HG02642 (cell line): ENCODE results near the gene TTC22.
A peak's percentile ranks its signal among the peaks of the same experiment; 100 is the strongest.
"Not testable (repeated sequence)": the region's sequence is repeated elsewhere in the genome, so short reads cannot be mapped to it uniquely, and the experiment has no call there.

Source experiments
- ATAC-seq: cut with Tn5 transposase; IDR thresholded peaks from one replicate; pipeline ENCODE4 v1.9.1; 2021; ENCODE audit warnings: mild to moderate bottlenecking; ENCODE audit not compliant: unreplicated experiment, poor library complexity

The TTC22 gene

GRCh38 chr1:54792686-54793282 lies 8.3 kb downstream of the TTC22 start:
- no peak for ATAC-seq

- ATAC-seq, result no peak
Measured at GRCh38 chr1:54791880-54792522, 9.1 kb downstream of the TTC22 start.

GRCh38 chr1:54788459-54788858 lies 12.7 kb downstream of the TTC22 start:
- no peak for ATAC-seq

- ATAC-seq, result no peak
Measured at GRCh38 chr1:54787604-54788003, 13.5 kb downstream of the TTC22 start.

GRCh38 chr1:54786778-54787177 lies 14.3 kb downstream of the TTC22 start:
- no peak for ATAC-seq

GRCh38 chr1:54784066-54784465 lies 17.1 kb downstream of the TTC22 start:
- ATAC-seq, result no peak

GRCh38 chr1:54782588-54782987 lies 18.5 kb downstream of the TTC22 start:
- ATAC-seq, result no peak

- no peak for ATAC-seq
Measured at GRCh38 chr1:54782156-54782555, 19.0 kb downstream of the TTC22 start.

GRCh38 chr1:54781023-54781723 lies 19.9 kb downstream of the TTC22 start:
- ATAC-seq, result no peak

- no peak for ATAC-seq
Measured at GRCh38 chr1:54777431-54777830, 23.7 kb downstream of the TTC22 start.

GRCh38 chr1:54777011-54777410 lies 24.1 kb downstream of the TTC22 start:
- no peak for ATAC-seq

GRCh38 chr1:54775828-54776721 lies 25.0 kb downstream of the TTC22 start:
- not testable (repeated sequence) for ATAC-seq

- ATAC-seq, result no peak
Measured at GRCh38 chr1:54774820-54775498, 26.2 kb downstream of the TTC22 start.

- no peak for ATAC-seq
Measured at GRCh38 chr1:54772951-54773350, 28.2 kb downstream of the TTC22 start.

- no peak for ATAC-seq
Measured at GRCh38 chr1:54768093-54768492, 33.0 kb downstream of the TTC22 start.

- no peak for ATAC-seq
Measured at GRCh38 chr1:54767526-54767925, 33.6 kb downstream of the TTC22 start.

- no peak for ATAC-seq
Measured at GRCh38 chr1:54766726-54767125, 34.4 kb downstream of the TTC22 start.

- peak; percentile 8 for ATAC-seq
Measured at GRCh38 chr1:54764922-54765561, 36.1 kb downstream of the TTC22 start.

- ATAC-seq, result peak; percentile 96
Measured at GRCh38 chr1:54764133-54764921, 36.8 kb downstream of the TTC22 start, which contains the start of gene PARS2. Gene PARS2, minus strand, starts transcription at chr1:54764523. Its CDS starts 5,362 bp downstream, at chr1:54759161.
